ENCODE data around the gene ERC1. TPM values are rescaled to one million over a fixed set of nuclear protein-coding genes. Genes with fewer than 3 reads are reported as not detected.
"Not testable (repeated sequence)": the region's sequence is repeated elsewhere in the genome, so short reads cannot be mapped to it uniquely, and the experiment has no call there.

Gene ERC1
- total RNA-seq, 2 donors from 2014 or later, result 18.9 to 72.9 TPM

GRCh38 chr12:1044696-1045095 lies 53.7 kb downstream of the ERC1 start:
- TF ChIP-seq POLR2A (IDR thresholded peaks at IDR 0.05), result no peak
- no peak for TF ChIP-seq CTCF (IDR thresholded peaks at IDR 0.05)
- no peak for TF ChIP-seq POLR2AphosphoS5 (IDR thresholded peaks at IDR 0.05)

GRCh38 chr12:1046727-1047126 lies 55.7 kb downstream of the ERC1 start:
- DNase-seq (ENCODE audit: low spot score), result no peak
- WGBS, result 92% methylated on average over 3 of the region's 3 CpGs
- Histone ChIP-seq H3K27me3 (replicated peaks; ENCODE audit: insufficient read depth) (no peaks in the 10 kb centered on the region), H3K4me1 (replicated peaks) (no peaks in the 10 kb centered on the region), H3K9me3 (no peaks in the 10 kb centered on the region), H3K36me3 (no peaks in the 10 kb centered on the region), H3K4me3 (no peak overlapping the region), H3K27ac (no peak overlapping the region)
- intact Hi-C loops (cut with DNase I), result no loop called here
- TF ChIP-seq POLR2A (IDR thresholded peaks at IDR 0.05), result no peak
- no peak for TF ChIP-seq POLR2AphosphoS5 (IDR thresholded peaks at IDR 0.05)
- no peak for TF ChIP-seq CTCF (IDR thresholded peaks at IDR 0.05)

More at GRCh38 chr12:1044696-1045095, 53.7 kb downstream of the ERC1 start:
- H3K27me3 ChIP-seq (replicated peaks; ENCODE audit: insufficient read depth), result no peaks in the 10 kb centered on the region
- no peaks in the 10 kb centered on the region for H3K4me1 ChIP-seq (replicated peaks)
- intact Hi-C loops (cut with DNase I), result no loop called here
- no peaks in the 10 kb centered on the region for H3K36me3 ChIP-seq
- H3K9me3 ChIP-seq, result no peaks in the 10 kb centered on the region
- DNase-seq (ENCODE audit: low spot score), result no peak
- H3K4me3 ChIP-seq, result no peak overlapping the region
- WGBS, result 66% methylated on average over 1 of the region's 1 CpG
- no peak overlapping the region for H3K27ac ChIP-seq

- Histone ChIP-seq H3K4me1 (replicated peaks) (no peaks in the 10 kb centered on the region), H3K36me3 (no peaks in the 10 kb centered on the region), H3K27me3 (replicated peaks; ENCODE audit: insufficient read depth) (no peaks in the 10 kb centered on the region), H3K27ac (no peak overlapping the region), H3K9me3 (no peaks in the 10 kb centered on the region), H3K4me3 (no peak overlapping the region)
- WGBS, result 60% methylated on average over 8 of the region's 8 CpGs
- TF ChIP-seq CTCF (IDR thresholded peaks at IDR 0.05) (no peak), POLR2AphosphoS5 (IDR thresholded peaks at IDR 0.05) (peak; percentile 9), POLR2A (IDR thresholded peaks at IDR 0.05) (no peak)
- no peak for DNase-seq (ENCODE audit: low spot score)
- intact Hi-C loops (cut with DNase I), result no loop called here
These were observed 57.1 kb downstream of the ERC1 start for GRCh38 chr12:1047898-1048660.

- no peaks in the 10 kb centered on the region for H3K9me3 ChIP-seq
- no peaks in the 10 kb centered on the region for H3K4me1 ChIP-seq (replicated peaks)
- H3K27ac ChIP-seq, result no peak overlapping the region
- no peaks in the 10 kb centered on the region for H3K27me3 ChIP-seq (replicated peaks; ENCODE audit: insufficient read depth)
- intact Hi-C loops (cut with DNase I), result no loop called here
- no peaks in the 10 kb centered on the region for H3K36me3 ChIP-seq
- TF ChIP-seq POLR2A (IDR thresholded peaks at IDR 0.05) (no peak), POLR2AphosphoS5 (IDR thresholded peaks at IDR 0.05) (no peak), CTCF (IDR thresholded peaks at IDR 0.05) (no peak)
- H3K4me3 ChIP-seq, result no peak overlapping the region
- no peak for DNase-seq (ENCODE audit: low spot score)
- WGBS, result 14% methylated on average over 4 of the region's 4 CpGs
These were observed 59.2 kb downstream of the ERC1 start for GRCh38 chr12:1050059-1050707.

GRCh38 chr12:1051672-1052071 lies 60.6 kb downstream of the ERC1 start:
- H3K27me3 ChIP-seq (replicated peaks; ENCODE audit: insufficient read depth); H3K4me1 ChIP-seq (replicated peaks); H3K4me3 ChIP-seq; H3K9me3 ChIP-seq; H3K36me3 ChIP-seq; DNase-seq (ENCODE audit: low spot score); intact Hi-C loops (cut with DNase I); H3K27ac ChIP-seq: not testable (repeated sequence)
- WGBS, result 93% methylated on average over 8 of the region's 8 CpGs
